ENCODE data around the gene S100A7A.

DNA sequence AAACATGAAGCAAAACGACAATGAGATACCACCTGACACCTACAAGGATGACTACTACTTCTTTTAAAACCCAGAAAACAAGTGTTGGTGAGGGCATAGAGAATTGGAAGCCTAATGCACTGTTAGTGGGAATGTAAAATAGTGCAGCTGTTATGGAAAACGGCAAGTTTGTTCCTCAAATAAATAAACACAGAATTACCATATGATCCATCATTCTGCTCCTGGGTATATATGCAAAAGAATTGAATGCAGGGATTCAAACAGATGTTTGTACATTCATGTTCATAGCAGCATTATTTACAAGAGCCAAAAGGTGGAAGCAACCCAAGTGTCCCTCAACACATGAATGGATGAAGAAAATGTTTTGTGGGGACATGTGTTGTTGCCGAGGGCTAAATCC is 24.1 kb upstream of the S100A7A start:
- TF ChIP-seq SUZ12 (IDR thresholded peaks at IDR 0.05) (no peak), TARDBP (IDR thresholded peaks at IDR 0.05) (no peak), CTBP1 (IDR thresholded peaks at IDR 0.05; ENCODE audit: borderline replicate concordance) (no peak), FOXK2 (IDR thresholded peaks at IDR 0.05) (no peak), ELF4 (IDR thresholded peaks at IDR 0.05) (no peak), NFRKB (IDR thresholded peaks at IDR 0.05) (no peak), SP1 (IDR thresholded peaks at IDR 0.05) (no peak), FOXM1 (IDR thresholded peaks at IDR 0.05; ENCODE audit: borderline replicate concordance) (no peak), L3MBTL2 (conservative IDR thresholded peaks at IDR 0.05) (no peak)

All from HEK293T (cell line).